Fibroblast of mammary gland (primary cell): Measurements from ENCODE around the gene DHX29.
A peak's percentile ranks its signal among the peaks of the same experiment; 100 is the strongest.

ENCODE experiments used
- DNase-seq: peaks from one replicate; pipeline ENCODE4 v3.0.0-alpha.2; 2010; ENCODE audit warnings: low read depth
- H3K4me3 ChIP-seq: 2 replicates; pipeline ENCODE4 v1.5.1; 2011; ENCODE audit warnings: low read depth, mild to moderate bottlenecking, low read length, moderate library complexity; ENCODE audit not compliant: control insufficient read depth
- CTCF ChIP-seq: conservative IDR thresholded peaks from 2 replicates; pipeline ENCODE4 v1.5.1; 2011; ENCODE audit warnings: low read depth, low read length, inconsistent platforms; ENCODE audit not compliant: control insufficient read depth, insufficient read depth

Gene DHX29

GRCh38 chr5:55222985-55223811 lies 84.3 kb downstream of the DHX29 start:
- H3K4me3 ChIP-seq: no peak overlapping the region
- TF ChIP-seq CTCF: no peak
- DNase-seq: no peak

DNA sequence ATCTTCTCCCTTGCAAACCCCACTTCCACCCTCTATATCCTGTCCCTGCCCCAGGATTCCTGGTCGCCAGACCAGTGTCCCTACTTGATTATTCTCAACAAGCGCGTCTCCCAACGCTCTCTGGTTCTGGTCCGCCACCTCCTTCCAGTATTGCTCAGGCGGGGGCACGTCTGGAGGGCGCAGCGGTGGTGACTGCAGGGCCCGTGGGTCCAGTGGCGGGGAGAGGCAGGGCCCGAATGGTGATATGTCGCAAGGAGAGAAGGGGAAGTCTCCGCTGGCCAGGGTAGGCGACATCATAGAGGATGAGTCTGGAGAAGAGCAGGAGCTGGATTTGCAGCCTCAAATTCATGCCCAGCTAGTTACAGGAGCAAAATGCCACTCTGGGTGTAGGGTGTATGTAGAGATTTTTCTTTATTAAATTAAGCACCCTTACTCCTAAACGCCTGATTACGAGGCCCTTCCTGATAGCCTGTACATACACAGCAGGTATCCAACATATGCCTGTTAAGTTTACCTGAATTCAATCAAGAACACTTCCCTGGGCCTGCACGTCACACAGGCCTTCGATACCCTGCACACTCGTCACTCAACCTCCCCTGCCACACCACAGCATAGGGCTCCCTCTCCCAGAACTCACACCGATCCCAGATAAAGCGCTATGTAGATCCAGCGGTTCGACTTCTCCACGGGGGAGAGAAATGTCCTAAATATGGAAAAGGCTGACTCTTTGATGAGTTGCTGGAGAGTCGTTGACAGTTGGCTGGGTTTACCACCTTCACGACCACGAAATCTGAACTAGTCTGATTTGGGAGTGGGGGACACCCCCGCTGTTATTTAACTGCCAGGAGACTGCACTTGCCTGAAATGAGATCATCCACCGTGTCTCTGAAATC lies 85.2 kb downstream of the DHX29 start:
- TF ChIP-seq CTCF: no peak
- no peak for DNase-seq
- no peak overlapping the region for H3K4me3 ChIP-seq

- peak; percentile 26 for DNase-seq
- no peak for TF ChIP-seq CTCF
Measured at GRCh38 chr5:55220433-55221185, 86.9 kb downstream of the DHX29 start.

GRCh38 chr5:55219770-55220169 lies 87.7 kb downstream of the DHX29 start:
- no peak for DNase-seq
- H3K4me3 ChIP-seq: no peak overlapping the region
- TF ChIP-seq CTCF: no peak

More at GRCh38 chr5:55220433-55221185, 86.9 kb downstream of the DHX29 start:
- H3K4me3 ChIP-seq: peak overlapping the region; percentile 36

- TF ChIP-seq CTCF: no peak
- H3K4me3 ChIP-seq: no peak overlapping the region
- no peak for DNase-seq
Measured at GRCh38 chr5:55218967-55219366, 88.5 kb downstream of the DHX29 start.

- no peak overlapping the region for H3K4me3 ChIP-seq
- no peak for TF ChIP-seq CTCF
- no peak for DNase-seq
Measured at GRCh38 chr5:55211184-55211874, 96.2 kb downstream of the DHX29 start.
